SK-N-MC (cell line): ENCODE data around the gene DNAJC5.
"Not testable (repeated sequence)": the region's sequence is repeated elsewhere in the genome, so short reads cannot be mapped to it uniquely, and the experiment has no call there.

Experiments used
- DNase-seq: peaks from one replicate; pipeline ENCODE4 v3.0.0-alpha.2; 2011; ENCODE audit warnings: low read depth, low spot score
- H3K27ac ChIP-seq: fragments of 200-600 bp; sonication (generic); 2 replicates; pipeline ENCODE4 v1.5.1; 2016; ENCODE audit warnings: mixed run types
- H3K36me3 ChIP-seq: fragments of 200-600 bp; sonication (generic); 2 replicates; pipeline ENCODE4 v1.6.1; 2017; ENCODE audit warnings: antibody characterized with exemption, low read length, mixed read lengths; ENCODE audit not compliant: insufficient read depth
- H3K4me3 ChIP-seq: fragments of 200-600 bp; sonication (generic); 2 replicates; pipeline ENCODE4 v1.5.1; 2016
- H3K9ac ChIP-seq: fragments of 200-600 bp; sonication (generic); 2 replicates; pipeline ENCODE4 v1.8.0; 2017; ENCODE audit warnings: mixed run types, mixed read lengths; ENCODE audit not compliant: insufficient read length
- H3K9me3 ChIP-seq: fragments of 200-600 bp; sonication (generic); 2 replicates; pipeline ENCODE4 v1.6.1; 2017; ENCODE audit warnings: low read depth, mild to moderate bottlenecking, antibody characterized with exemption, low read length, moderate library complexity, mixed read lengths
- EZH2 ChIP-seq: fragments of 200-600 bp; sonication (generic); IDR thresholded peaks from one replicate; pipeline ENCODE4 v1.6.1; 2017; ENCODE audit warnings: antibody characterized with exemption
- FOXP2 ChIP-seq: optimal IDR thresholded peaks from 2 replicates; pipeline ENCODE3; 2011; ENCODE audit warnings: mild to moderate bottlenecking, moderate library complexity; ENCODE audit not compliant: insufficient read depth; ENCODE audit errors: extremely low read length, control extremely low read depth
- POLR2AphosphoS5 ChIP-seq: IDR thresholded peaks from 2 replicates; pipeline ENCODE4 v1.6.1; 2012; ENCODE audit warnings: mild to moderate bottlenecking, low read depth, low read length, borderline replicate concordance

Gene DNAJC5

DNA sequence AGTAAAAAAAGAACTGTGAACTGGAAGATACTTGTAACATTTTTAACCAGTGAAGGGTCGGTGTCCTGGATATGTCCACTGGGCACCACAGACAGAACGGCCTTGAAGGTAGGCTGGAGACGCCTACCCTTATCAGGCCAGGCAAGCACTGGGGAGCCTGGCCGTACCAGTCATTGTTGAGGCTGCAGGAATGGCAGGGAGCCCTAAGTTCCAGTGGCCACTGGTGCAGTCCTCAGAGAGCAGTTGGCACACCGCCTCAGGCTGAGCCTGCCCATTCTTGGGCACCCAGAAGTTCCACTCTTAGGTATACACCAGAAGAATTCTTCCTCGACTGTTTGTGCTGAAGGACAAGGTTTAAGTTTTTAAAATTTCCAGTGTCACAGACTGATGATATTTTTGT, 20.5 kb downstream of the DNAJC5 start:
- no peak overlapping the region for H3K9ac ChIP-seq
- no peak overlapping the region for H3K27ac ChIP-seq
- TF ChIP-seq EZH2 (no peak), POLR2AphosphoS5 (no peak), FOXP2 (no peak)
- DNase-seq: no peak
- H3K9me3 ChIP-seq: no peaks in the 10 kb centered on the region
- peaks cover 7% of the 10 kb centered on the region; the same call in 1 of the 2 replicates for H3K36me3 ChIP-seq
- no peak overlapping the region for H3K4me3 ChIP-seq

DNA sequence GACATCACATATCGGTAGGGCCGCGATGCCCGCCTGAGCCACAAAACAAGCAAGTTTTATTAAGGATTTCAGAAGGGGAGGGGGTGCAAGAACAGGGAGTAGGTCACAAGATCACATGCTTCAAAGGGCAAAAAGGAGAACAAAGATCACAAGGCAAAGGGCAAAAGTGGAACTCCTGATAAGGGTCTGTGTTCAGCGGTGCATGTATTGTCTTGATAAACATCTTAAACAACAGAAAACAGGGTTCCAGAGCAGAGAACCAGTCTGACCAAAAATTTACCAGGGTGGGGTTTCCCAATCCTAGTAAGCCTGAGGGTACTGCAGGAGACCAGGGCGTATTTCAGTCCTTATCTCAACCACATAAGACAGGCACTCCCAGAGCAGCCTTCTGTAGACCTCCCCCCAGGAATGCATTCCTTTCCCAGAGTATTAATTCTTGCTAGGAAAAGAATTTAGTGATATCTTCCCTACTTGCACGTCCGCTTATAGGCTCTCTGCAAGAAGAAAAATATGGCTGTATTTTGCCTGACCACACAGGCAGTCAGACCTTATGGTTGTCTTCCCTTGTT, 21.5 kb downstream of the DNAJC5 start:
- H3K9me3 ChIP-seq, DNase-seq, H3K4me3 ChIP-seq, H3K36me3 ChIP-seq, H3K9ac ChIP-seq, H3K27ac ChIP-seq: not testable (repeated sequence)

DNA sequence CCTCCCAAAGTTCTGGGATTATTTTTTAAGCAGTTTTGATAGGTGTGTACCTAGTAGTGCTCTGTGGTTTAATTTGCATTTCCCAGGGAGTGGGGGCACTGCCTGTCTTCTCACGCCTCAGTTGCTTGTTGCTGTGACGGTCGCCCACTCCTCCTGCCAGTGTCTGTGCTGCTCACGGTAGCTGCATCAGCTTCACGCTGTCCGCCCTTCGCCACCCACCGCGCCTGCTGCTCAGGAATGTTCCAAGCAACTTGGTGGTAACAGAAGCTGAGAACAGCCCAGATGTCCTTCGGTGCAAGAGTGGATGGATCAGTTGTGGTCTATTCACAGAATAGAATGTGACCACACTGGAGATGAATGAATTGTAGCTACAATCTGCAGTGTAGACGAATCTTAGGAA, 22.9 kb downstream of the DNAJC5 start:
- no peak for TF ChIP-seq FOXP2
- TF ChIP-seq POLR2AphosphoS5: no peak
- Histone ChIP-seq H3K9ac (no peak overlapping the region), H3K27ac (no peak overlapping the region), H3K36me3 (peaks cover 7% of the 10 kb centered on the region; the same call in 1 of the 2 replicates), H3K4me3 (no peak overlapping the region), H3K9me3 (no peaks in the 10 kb centered on the region)
- no peak for DNase-seq

DNA sequence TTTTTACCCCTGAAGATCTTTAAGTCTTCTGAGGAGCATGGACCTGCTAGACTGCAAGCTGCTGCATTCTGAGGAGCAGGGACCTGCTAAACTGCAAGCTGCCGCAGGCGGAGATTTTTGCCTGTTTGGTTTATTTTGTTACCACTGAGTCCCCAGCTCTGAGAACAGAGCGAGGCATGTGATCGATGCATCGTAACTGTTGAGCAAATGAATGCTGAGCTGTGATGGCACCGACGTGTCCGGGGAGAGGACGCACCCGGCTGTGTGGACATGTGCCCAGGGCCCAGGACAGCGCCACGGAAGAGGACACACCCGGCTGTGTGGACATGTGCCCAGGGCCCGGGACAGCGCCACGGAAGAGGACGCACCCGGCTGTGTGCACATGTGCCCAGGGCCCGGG, 24.2 kb downstream of the DNAJC5 start:
- DNase-seq: no peak
- Histone ChIP-seq H3K9ac (no peak overlapping the region), H3K4me3 (no peak overlapping the region), H3K27ac (no peak overlapping the region), H3K9me3 (no peaks in the 10 kb centered on the region), H3K36me3 (peaks cover 7% of the 10 kb centered on the region; the same call in 1 of the 2 replicates)
- TF ChIP-seq EZH2 (no peak), FOXP2 (no peak), POLR2AphosphoS5 (no peak)

DNA sequence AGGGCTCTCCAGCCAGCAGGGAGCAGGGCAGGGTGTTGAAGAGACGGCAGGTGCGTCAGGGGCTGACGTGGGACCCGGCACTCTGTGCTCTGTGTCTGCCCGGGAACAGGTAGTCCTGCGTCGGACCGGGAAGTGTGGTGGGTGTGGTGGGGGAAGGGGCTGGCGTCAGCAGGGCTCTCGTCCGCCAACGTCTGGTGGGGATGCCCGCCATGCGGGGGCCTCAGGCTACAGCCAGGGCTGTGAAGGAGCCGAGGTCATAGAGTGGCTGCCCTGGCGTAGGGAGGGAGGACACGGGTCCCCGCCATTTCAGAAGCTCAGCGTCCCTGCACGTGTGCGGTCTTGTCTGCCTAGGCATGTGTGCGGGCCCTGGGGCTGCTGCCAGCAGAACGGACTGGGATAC, 25.3 kb downstream of the DNAJC5 start:
- Histone ChIP-seq H3K36me3 (peaks cover 7% of the 10 kb centered on the region; the same call in 1 of the 2 replicates), H3K9me3 (no peaks in the 10 kb centered on the region), H3K27ac (no peak overlapping the region), H3K4me3 (no peak overlapping the region), H3K9ac (no peak overlapping the region)
- TF ChIP-seq POLR2AphosphoS5 (no peak), EZH2 (no peak), FOXP2 (no peak)
- no peak for DNase-seq

DNA sequence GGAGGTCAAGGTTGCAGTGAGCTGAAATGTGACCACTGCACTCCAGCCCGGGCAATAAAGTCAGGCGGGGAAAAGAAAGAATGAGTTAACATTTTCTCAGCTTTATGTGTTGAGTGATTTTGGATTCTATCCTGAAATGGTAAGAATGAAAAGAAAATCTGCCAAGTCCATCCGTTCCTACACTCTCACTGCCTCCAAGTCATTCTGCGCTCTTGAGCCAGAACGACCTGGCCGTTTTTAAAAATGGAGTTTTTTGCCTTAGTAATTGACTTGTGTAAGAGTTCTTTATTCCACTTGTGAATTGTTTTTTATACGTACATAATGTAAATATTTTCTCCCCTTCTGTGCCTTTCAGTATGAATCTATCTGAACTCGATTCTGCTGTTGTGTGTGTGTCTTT, 28.7 kb downstream of the DNAJC5 start:
- peak overlapping the region; percentile 5; the same call in 1 of the 2 replicates for H3K4me3 ChIP-seq
- peaks cover 12% of the 10 kb centered on the region for H3K36me3 ChIP-seq
- peak overlapping the region; percentile 78 for H3K27ac ChIP-seq
- TF ChIP-seq FOXP2: no peak
- TF ChIP-seq POLR2AphosphoS5: no peak
- TF ChIP-seq EZH2: no peak
- peak overlapping the region; percentile 43 for H3K9ac ChIP-seq
- no peak for DNase-seq
- no peaks in the 10 kb centered on the region for H3K9me3 ChIP-seq

DNA sequence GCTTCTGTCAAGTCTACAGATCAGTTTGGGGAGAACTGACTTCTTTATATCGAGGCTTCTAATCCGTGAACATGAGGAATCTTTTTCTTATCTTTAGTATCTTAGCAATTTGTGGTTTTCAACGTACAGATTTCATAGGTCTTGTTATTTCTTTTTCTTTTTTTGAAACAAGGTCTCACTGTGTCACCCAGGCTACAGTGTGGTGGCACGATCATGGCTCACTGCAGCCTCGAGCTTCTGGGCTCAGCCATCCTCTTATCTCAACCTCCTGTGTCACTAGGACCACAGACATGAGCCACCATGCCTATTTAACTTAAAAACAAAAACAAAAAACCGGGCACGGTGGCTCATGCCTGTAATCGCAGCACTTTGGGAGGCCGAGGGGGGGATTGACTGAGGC, 29.3 kb downstream of the DNAJC5 start:
- Histone ChIP-seq H3K36me3 (peaks cover 18% of the 10 kb centered on the region), H3K9me3 (no peaks in the 10 kb centered on the region), H3K27ac (peak overlapping the region; percentile 78), H3K4me3 (peak overlapping the region; percentile 5; the same call in 1 of the 2 replicates), H3K9ac (peak overlapping the region; percentile 43)
- DNase-seq: no peak
- no peak for TF ChIP-seq FOXP2
- TF ChIP-seq POLR2AphosphoS5: no peak
- no peak for TF ChIP-seq EZH2

DNA sequence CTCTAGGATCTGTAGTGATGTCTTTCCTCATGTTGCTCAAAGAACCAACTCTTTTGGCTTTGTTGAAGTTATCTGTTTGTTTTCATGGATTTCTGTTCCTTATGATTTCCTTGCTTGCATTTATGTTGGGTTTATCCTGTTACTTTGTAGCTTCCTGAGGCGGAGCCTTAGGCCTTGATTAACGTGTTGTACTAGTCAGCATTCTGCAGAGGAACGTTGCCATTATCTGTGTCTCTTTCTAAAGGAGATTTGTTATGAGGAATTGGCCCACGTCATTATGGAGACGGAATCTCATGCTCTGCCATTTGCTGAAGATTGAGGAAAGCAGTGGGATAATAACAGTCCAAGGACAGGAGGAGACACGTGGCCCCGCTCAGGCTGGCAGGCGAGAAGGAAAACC, 31.4 kb downstream of the DNAJC5 start:
- Histone ChIP-seq H3K9me3 (no peaks in the 10 kb centered on the region), H3K9ac (no peak overlapping the region), H3K36me3 (peaks cover 33% of the 10 kb centered on the region), H3K27ac (peak overlapping the region; percentile 48), H3K4me3 (no peak overlapping the region)
- DNase-seq: no peak
- TF ChIP-seq POLR2AphosphoS5 (no peak), EZH2 (no peak), FOXP2 (no peak)

DNA sequence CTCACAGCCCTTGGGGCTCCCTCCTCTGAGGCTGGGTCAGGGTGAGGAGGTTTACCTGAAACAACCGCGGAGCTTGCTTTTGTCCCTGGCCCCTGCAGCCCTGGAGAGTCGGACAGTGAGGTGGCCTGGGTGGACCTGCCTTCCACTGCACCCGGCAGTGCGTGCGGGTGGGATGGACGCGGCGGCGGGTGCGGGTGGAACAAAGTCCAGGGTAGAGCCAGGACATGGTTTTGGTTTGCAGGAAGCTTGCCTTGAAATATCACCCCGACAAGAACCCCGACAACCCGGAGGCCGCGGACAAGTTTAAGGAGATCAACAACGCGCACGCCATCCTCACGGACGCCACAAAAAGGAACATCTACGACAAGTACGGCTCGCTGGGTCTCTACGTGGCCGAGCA, 34.1 kb downstream of the DNAJC5 start:
- no peaks in the 10 kb centered on the region for H3K9me3 ChIP-seq
- no peak overlapping the region for H3K4me3 ChIP-seq
- TF ChIP-seq FOXP2 (no peak), POLR2AphosphoS5 (no peak), EZH2 (no peak)
- DNase-seq: no peak
- H3K27ac ChIP-seq: no peak overlapping the region
- peaks cover 52% of the 10 kb centered on the region for H3K36me3 ChIP-seq
- H3K9ac ChIP-seq: no peak overlapping the region

DNA sequence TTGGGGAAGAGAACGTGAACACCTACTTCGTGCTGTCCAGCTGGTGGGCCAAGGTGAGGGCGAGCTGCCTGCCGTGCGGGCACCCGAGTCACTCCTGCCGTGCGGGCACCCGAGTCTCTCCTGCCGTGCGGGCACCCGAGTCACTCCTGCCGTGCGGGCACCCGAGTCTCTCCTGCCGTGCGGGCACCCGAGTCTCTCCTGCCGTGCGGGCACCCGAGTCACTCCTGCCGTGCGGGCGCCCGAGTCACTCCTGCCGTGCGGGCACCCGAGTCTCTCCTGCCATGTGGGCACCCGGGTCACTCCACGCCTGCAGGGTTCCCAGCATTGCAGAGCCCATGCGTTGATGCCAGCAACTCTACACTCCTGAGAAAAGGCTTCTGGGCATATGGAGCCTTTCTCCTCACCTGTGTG, 34.6 kb downstream of the DNAJC5 start:
- H3K9me3 ChIP-seq, DNase-seq, H3K4me3 ChIP-seq, H3K9ac ChIP-seq, H3K27ac ChIP-seq: not testable (repeated sequence)
- peaks cover 52% of the 10 kb centered on the region for H3K36me3 ChIP-seq
